ENCODE data around the gene PRSS33.
A peak's percentile ranks its signal among the peaks of the same experiment; 100 is the strongest.

PRSS33 gene

DNA sequence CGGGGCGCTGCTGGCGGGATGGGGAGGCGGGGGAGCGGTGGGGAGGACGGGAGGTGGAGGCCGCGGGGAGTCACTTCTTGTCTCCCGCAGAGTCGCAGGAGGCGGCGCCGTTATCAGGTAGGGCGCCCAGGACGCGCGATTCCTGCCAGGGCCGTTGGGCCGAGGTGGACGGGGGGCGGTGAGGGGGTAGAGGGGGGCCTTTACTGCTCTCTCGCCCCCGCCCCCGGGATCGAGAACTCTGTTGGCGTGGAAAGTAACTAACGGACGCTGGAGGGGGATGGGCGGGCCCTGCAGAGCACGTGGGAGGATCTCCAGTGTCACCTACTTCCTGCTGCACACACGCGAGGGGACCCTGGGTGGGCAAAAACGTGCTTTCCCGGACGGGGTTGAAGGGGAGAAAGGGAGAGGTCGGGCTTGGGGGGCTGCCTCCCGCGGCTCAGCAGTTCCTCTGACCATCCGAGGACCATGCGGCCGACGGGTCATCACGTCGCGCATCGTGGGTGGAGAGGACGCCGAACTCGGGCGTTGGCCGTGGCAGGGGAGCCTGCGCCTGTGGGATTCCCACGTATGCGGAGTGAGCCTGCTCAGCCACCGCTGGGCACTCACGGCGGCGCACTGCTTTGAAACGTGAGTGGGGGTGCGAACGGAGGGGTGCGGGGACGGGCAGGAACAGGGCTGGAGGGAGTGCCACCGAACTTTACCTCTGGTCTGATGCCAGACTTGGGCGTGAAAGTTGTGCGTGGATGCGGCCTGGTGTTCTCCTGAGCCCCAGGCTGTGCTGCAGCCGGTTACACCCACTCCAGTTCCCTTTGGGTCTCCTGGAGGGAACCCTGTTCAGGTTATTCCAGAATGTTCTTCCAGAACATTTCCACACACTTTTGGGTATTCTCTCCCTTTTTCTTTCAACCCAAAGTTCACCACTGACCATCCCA lies 30.2 kb upstream of the PRSS33 start:
- TF ChIP-seq GATA2 (IDR thresholded peaks at IDR 0.05; ENCODE audit: low read depth, low read length) (no peak), GATA3 (IDR thresholded peaks at IDR 0.05; ENCODE audit: low read depth, low read length) (no peak)

- no peak for TF ChIP-seq GATA3 (IDR thresholded peaks at IDR 0.05; ENCODE audit: low read depth, low read length)
- no peak for TF ChIP-seq GATA2 (IDR thresholded peaks at IDR 0.05; ENCODE audit: low read depth, low read length)
These were observed 29.5 kb upstream of the PRSS33 start, which contains the start of gene PRSS21 for GRCh38 chr16:2816751-2817339. TSS of gene PRSS21 (plus strand) at chr16:2817237. CDS start at chr16:2817269, 32 bp downstream.

GRCh38 chr16:2815299-2815771 lies 28.0 kb upstream of the PRSS33 start:
- no peak for TF ChIP-seq GATA2 (IDR thresholded peaks at IDR 0.05; ENCODE audit: low read depth, low read length)
- no peak for TF ChIP-seq GATA3 (IDR thresholded peaks at IDR 0.05; ENCODE audit: low read depth, low read length)

- TF ChIP-seq GATA2 (IDR thresholded peaks at IDR 0.05; ENCODE audit: low read depth, low read length): no peak
- TF ChIP-seq GATA3 (IDR thresholded peaks at IDR 0.05; ENCODE audit: low read depth, low read length): no peak
These were observed 27.4 kb upstream of the PRSS33 start for GRCh38 chr16:2814551-2815298.

- no peak for TF ChIP-seq GATA2 (IDR thresholded peaks at IDR 0.05; ENCODE audit: low read depth, low read length)
- TF ChIP-seq GATA3 (IDR thresholded peaks at IDR 0.05; ENCODE audit: low read depth, low read length): no peak
These were observed 26.4 kb upstream of the PRSS33 start for GRCh38 chr16:2813771-2814221.

- no peak for TF ChIP-seq GATA3 (IDR thresholded peaks at IDR 0.05; ENCODE audit: low read depth, low read length)
- no peak for TF ChIP-seq GATA2 (IDR thresholded peaks at IDR 0.05; ENCODE audit: low read depth, low read length)
These were observed 24.5 kb upstream of the PRSS33 start for GRCh38 chr16:2811703-2812471.

GRCh38 chr16:2810651-2811050 lies 23.3 kb upstream of the PRSS33 start:
- no peak for TF ChIP-seq GATA3 (IDR thresholded peaks at IDR 0.05; ENCODE audit: low read depth, low read length)
- TF ChIP-seq GATA2 (IDR thresholded peaks at IDR 0.05; ENCODE audit: low read depth, low read length): no peak

DNA sequence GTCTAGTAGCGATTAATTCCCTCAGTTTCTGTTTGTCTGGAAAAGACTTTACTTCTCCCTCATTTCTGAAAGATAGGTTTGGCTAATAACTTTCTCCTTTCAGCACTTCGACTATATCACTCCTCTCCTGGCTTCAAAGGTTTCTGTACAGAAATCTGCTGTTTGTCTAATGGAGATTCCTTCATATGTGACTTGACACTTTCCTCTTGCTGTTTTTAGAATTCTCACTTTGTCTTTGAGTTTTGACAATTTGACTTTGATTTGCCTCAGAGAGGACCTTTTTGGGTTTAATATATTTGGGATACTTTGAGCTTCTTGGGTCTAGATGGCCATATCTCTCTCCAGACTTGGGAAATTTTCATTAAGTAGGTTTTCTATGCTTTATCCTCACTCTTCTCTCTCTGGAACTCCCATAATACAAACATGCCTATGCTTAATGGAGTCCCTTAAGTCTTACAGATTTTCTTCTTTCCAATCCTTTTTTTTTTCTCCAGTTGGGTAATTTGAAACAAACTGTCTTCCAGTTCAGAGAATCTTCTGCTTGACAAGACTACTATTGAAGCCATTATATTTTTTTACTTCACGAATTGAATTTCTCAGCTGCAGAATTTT lies 21.9 kb upstream of the PRSS33 start:
- TF ChIP-seq GATA3 (IDR thresholded peaks at IDR 0.05; ENCODE audit: low read depth, low read length): no peak

- TF ChIP-seq GATA3 (IDR thresholded peaks at IDR 0.05; ENCODE audit: low read depth, low read length): no peak
- no peak for TF ChIP-seq GATA2 (IDR thresholded peaks at IDR 0.05; ENCODE audit: low read depth, low read length)
These were observed 20.8 kb upstream of the PRSS33 start for GRCh38 chr16:2808181-2808580.

DNA sequence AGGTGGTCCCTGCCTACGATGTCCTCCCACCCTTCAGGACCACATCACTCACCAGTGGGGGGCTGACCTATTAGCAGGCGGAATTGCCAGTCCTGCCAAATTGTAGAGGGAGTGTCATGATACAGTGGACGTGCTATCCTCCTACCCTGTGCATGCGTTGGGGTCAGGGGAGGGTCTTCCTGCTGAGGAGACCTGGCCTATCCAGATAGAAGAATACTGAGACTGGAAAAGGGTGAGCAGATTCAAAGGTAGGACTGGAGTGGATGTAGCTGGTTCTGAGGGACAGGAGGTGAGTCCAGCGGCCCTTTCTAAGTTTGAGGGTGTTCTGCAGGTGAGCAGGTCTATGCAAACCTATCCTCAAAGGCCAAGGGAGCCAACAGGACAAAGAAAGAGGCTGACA lies 18.9 kb upstream of the PRSS33 start:
- TF ChIP-seq GATA2 (IDR thresholded peaks at IDR 0.05; ENCODE audit: low read depth, low read length): no peak
- TF ChIP-seq GATA3 (IDR thresholded peaks at IDR 0.05; ENCODE audit: low read depth, low read length): no peak

DNA sequence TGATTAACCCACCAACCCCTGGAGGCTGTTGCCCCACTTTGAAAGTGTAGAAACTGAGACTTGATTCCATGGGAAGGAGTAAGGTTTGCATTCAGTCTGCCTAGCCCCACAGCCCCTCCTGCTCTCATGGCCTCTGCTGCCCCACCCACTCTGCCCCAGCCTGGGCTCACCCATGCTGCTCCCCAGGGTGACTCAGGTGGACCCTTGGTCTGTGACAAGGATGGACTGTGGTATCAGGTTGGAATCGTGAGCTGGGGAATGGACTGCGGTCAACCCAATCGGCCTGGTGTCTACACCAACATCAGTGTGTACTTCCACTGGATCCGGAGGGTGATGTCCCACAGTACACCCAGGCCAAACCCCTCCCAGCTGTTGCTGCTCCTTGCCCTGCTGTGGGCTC lies 17.4 kb upstream of the PRSS33 start:
- TF ChIP-seq GATA3 (IDR thresholded peaks at IDR 0.05; ENCODE audit: low read depth, low read length) (no peak), GATA2 (IDR thresholded peaks at IDR 0.05; ENCODE audit: low read depth, low read length) (no peak)

DNA sequence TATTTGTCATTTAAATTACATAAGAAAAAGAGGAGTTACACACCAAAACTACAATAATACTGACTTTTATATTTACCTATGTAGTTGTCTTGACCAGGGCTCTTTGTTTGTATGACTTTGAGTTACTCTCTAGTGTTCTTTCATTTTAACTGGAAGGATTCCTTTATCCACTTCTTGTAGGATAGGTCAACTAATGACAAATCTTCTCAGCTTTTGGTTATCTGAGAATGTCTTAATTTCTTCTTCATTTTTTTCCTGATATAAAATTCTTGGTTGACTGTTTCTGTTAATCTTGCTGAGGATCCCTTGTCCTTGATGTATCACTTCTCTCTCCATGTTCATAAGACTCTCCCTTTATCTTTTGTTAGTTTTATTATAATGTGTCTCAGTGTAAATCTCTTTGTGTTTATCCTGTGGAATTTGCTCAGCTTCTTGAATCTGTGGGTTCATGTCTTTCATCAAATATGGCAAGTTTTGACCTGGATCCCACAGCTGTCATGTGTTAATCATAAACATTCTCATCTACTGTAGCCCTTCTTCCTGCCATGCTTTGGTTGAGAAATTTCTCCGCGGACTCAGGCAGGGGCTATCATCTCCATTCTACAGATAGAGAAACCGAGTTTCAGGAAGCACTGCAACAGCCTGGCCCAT lies 16.3 kb upstream of the PRSS33 start:
- no peak for TF ChIP-seq GATA2 (IDR thresholded peaks at IDR 0.05; ENCODE audit: low read depth, low read length)
- TF ChIP-seq GATA3 (IDR thresholded peaks at IDR 0.05; ENCODE audit: low read depth, low read length): no peak

DNA sequence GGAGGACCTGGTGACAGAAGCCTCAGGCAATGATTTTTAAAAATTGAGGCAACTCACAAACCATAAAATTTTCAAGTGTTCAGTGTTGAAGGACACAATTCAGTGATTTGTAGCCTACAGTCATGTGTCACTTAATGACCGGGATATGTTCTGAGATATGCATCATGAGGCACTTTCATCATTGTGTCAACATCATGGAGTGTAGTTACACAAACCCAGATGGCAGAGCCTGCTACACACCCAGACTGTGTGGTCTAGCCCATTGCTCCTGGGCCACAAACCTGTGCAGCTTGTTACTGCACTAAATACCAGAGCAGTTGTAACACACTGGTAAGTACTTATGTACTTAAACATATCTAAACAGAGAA lies 12.5 kb upstream of the PRSS33 start:
- TF ChIP-seq GATA3 (IDR thresholded peaks at IDR 0.05; ENCODE audit: low read depth, low read length) (peak; percentile 64; the same call in 1 of the 2 replicates), GATA2 (IDR thresholded peaks at IDR 0.05; ENCODE audit: low read depth, low read length) (peak; percentile 72)

Data from SH-SY5Y (cell line).